AG09319 (cell line): ENCODE results near the gene HEMGN.

ENCODE experiments used
- DNase-seq: peaks from one replicate; pipeline ENCODE4 v3.0.0-alpha.2; 2010; ENCODE audit warnings: low read depth; ENCODE audit errors: extremely low read depth
- CTCF ChIP-seq: IDR thresholded peaks from 2 replicates; pipeline ENCODE4 v1.5.1; 2011; ENCODE audit warnings: low read depth, mild to moderate bottlenecking, inconsistent platforms, low read length, moderate library complexity

The HEMGN gene

GRCh38 chr9:97975376-97975775 lies 37.4 kb upstream of the HEMGN start:
- no peak for DNase-seq
- TF ChIP-seq CTCF = no peak

GRCh38 chr9:97972753-97973152 lies 34.8 kb upstream of the HEMGN start:
- no peak for TF ChIP-seq CTCF
- no peak for DNase-seq

GRCh38 chr9:97970165-97970564 lies 32.2 kb upstream of the HEMGN start:
- TF ChIP-seq CTCF = no peak

GRCh38 chr9:97969014-97969413 lies 31.0 kb upstream of the HEMGN start:
- no peak for DNase-seq
- TF ChIP-seq CTCF = no peak

More at GRCh38 chr9:97970165-97970564, 32.2 kb upstream of the HEMGN start:
- DNase-seq = no peak

GRCh38 chr9:97966493-97966892 lies 28.5 kb upstream of the HEMGN start:
- TF ChIP-seq CTCF = no peak
- DNase-seq = no peak

GRCh38 chr9:97964901-97965300 lies 26.9 kb upstream of the HEMGN start:
- DNase-seq = no peak

GRCh38 chr9:97963232-97963631 lies 25.3 kb upstream of the HEMGN start:
- no peak for DNase-seq
- TF ChIP-seq CTCF = no peak

More at GRCh38 chr9:97964901-97965300, 26.9 kb upstream of the HEMGN start:
- no peak for TF ChIP-seq CTCF
